Hepatocyte (in vitro differentiated cells): ENCODE results near the gene IL4R.
"Not testable (repeated sequence)": the region's sequence is repeated elsewhere in the genome, so short reads cannot be mapped to it uniquely, and the experiment has no call there.

Experiments
- EZH2phosphoT487 ChIP-seq: fragments of 200-600 bp; sonication (generic); IDR thresholded peaks from one replicate; pipeline ENCODE4 v1.6.1; 2018; ENCODE audit warnings: antibody characterized with exemption, mild to moderate bottlenecking, low read depth, moderate library complexity; ENCODE audit not compliant: unreplicated experiment, severe bottlenecking
- TF ChIP-seq, protein P1 (sequence below): fragments of 200-600 bp; sonication (generic); IDR thresholded peaks from 2 replicates; pipeline ENCODE4 v1.5.1; 2016; ENCODE audit warnings: antibody characterized with exemption, mild to moderate bottlenecking; ENCODE audit not compliant: poor library complexity

DNA sequence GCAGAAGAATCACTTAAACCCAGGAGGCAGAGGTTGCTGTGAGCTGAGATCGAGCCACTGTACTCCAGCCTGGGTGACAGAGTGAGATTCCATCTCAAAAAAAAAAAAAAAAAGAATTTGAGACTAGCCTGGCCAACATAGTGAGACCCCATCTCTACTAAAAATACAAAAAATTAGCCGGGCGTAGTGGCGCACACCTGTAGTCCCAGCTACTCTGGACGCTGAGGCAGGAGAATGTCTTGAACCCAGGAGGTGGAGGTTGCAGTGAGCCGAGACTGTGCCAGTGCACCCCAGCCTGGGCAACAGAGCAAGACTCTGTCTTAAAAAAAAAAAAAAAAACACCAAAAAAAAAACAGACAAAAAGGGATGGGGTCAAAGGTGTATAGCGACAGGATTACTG is 41.1 kb upstream of the IL4R start:
- TF ChIP-seq, protein P1, sequence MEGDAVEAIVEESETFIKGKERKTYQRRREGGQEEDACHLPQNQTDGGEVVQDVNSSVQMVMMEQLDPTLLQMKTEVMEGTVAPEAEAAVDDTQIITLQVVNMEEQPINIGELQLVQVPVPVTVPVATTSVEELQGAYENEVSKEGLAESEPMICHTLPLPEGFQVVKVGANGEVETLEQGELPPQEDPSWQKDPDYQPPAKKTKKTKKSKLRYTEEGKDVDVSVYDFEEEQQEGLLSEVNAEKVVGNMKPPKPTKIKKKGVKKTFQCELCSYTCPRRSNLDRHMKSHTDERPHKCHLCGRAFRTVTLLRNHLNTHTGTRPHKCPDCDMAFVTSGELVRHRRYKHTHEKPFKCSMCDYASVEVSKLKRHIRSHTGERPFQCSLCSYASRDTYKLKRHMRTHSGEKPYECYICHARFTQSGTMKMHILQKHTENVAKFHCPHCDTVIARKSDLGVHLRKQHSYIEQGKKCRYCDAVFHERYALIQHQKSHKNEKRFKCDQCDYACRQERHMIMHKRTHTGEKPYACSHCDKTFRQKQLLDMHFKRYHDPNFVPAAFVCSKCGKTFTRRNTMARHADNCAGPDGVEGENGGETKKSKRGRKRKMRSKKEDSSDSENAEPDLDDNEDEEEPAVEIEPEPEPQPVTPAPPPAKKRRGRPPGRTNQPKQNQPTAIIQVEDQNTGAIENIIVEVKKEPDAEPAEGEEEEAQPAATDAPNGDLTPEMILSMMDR: not testable (repeated sequence)
- TF ChIP-seq EZH2phosphoT487: not testable (repeated sequence)
